ENCODE data around the gene RCAN1.
"Not testable (repeated sequence)": the region's sequence is repeated elsewhere in the genome, so short reads cannot be mapped to it uniquely, and the experiment has no call there.

The RCAN1 gene

GRCh38 chr21:34511787-34512455, 103.0 kb downstream of the RCAN1 start, which contains the start of gene KCNE1:
KCNE1 (minus strand) TSS chr21:34512210; CDS start chr21:34449634, 62,576 bp downstream.
- DNase-seq = no peak

- no peak for DNase-seq
Measured at GRCh38 chr21:34511181-34511580, 103.7 kb downstream of the RCAN1 start.

GRCh38 chr21:34510148-34511142, 104.5 kb downstream of the RCAN1 start:
- DNase-seq = peak; percentile 67

- no peak for DNase-seq
Measured at GRCh38 chr21:34509151-34509550, 105.8 kb downstream of the RCAN1 start.

GRCh38 chr21:34504595-34504994, 110.3 kb downstream of the RCAN1 start:
- DNase-seq = no peak

- DNase-seq = no peak
Measured at GRCh38 chr21:34502480-34503106, 112.3 kb downstream of the RCAN1 start.

- DNase-seq = no peak
Measured at GRCh38 chr21:34501716-34502115, 113.2 kb downstream of the RCAN1 start.

GRCh38 chr21:34500191-34500590, 114.7 kb downstream of the RCAN1 start:
- no peak for DNase-seq

- DNase-seq = no peak
Measured at GRCh38 chr21:34499116-34499515, 115.8 kb downstream of the RCAN1 start.

GRCh38 chr21:34498623-34499022, 116.3 kb downstream of the RCAN1 start:
- no peak for DNase-seq

GRCh38 chr21:34483854-34484253, 131.1 kb downstream of the RCAN1 start:
- not testable (repeated sequence) for DNase-seq

GRCh38 chr21:34483435-34483834, 131.5 kb downstream of the RCAN1 start:
- DNase-seq = not testable (repeated sequence)

- not testable (repeated sequence) for DNase-seq
Measured at GRCh38 chr21:34467333-34467732, 147.6 kb downstream of the RCAN1 start.
